ENCODE data around the gene ELAVL1. TPM values are rescaled to one million over a fixed set of nuclear protein-coding genes. Genes with fewer than 3 reads are reported as not detected.

ELAVL1 gene
- total and polyA plus RNA-seq, 2 of the 13 experiments (the other 11 are each of a cell fraction or from before 2014, with no cell fraction given): 27.9 to 38.4 TPM

DNA sequence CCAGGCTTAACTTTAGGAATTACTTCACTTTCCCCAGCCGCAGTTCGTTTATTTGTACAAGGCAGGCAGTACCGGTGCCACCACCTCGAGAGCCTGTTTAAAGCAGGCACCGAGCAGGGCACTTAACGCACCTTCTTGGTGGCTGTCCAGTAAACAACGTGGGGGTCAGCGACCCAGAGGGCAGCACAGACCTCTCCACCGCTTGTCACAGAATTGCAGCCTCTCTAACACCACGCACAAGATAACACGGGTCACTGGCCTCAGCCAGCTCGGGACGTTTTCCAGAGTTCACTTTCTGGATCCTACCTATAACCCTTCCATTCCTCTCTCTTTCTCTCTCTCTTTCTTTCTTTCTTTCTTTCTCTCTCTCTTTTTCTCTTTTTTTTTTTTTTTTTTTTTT, 16.8 kb upstream of the ELAVL1 start (continued):
- TF ChIP-seq, protein P1, sequence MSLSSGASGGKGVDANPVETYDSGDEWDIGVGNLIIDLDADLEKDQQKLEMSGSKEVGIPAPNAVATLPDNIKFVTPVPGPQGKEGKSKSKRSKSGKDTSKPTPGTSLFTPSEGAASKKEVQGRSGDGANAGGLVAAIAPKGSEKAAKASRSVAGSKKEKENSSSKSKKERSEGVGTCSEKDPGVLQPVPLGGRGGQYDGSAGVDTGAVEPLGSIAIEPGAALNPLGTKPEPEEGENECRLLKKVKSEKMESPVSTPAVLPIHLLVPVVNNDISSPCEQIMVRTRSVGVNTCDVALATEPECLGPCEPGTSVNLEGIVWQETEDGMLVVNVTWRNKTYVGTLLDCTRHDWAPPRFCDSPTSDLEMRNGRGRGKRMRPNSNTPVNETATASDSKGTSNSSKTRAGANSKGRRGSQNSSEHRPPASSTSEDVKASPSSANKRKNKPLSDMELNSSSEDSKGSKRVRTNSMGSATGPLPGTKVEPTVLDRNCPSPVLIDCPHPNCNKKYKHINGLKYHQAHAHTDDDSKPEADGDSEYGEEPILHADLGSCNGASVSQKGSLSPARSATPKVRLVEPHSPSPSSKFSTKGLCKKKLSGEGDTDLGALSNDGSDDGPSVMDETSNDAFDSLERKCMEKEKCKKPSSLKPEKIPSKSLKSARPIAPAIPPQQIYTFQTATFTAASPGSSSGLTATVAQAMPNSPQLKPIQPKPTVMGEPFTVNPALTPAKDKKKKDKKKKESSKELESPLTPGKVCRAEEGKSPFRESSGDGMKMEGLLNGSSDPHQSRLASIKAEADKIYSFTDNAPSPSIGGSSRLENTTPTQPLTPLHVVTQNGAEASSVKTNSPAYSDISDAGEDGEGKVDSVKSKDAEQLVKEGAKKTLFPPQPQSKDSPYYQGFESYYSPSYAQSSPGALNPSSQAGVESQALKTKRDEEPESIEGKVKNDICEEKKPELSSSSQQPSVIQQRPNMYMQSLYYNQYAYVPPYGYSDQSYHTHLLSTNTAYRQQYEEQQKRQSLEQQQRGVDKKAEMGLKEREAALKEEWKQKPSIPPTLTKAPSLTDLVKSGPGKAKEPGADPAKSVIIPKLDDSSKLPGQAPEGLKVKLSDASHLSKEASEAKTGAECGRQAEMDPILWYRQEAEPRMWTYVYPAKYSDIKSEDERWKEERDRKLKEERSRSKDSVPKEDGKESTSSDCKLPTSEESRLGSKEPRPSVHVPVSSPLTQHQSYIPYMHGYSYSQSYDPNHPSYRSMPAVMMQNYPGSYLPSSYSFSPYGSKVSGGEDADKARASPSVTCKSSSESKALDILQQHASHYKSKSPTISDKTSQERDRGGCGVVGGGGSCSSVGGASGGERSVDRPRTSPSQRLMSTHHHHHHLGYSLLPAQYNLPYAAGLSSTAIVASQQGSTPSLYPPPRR (CRISPR knock-in tag; IDR thresholded peaks at IDR 0.05; ENCODE audit: borderline replicate concordance): no peak
- TF ChIP-seq FOXA3 (CRISPR knock-in tag; IDR thresholded peaks at IDR 0.05): peak; percentile 15; the same call in 1 of the 2 replicates
- no peak for TF ChIP-seq IRF2 (CRISPR knock-in tag; IDR thresholded peaks at IDR 0.05)
- TF ChIP-seq RAD21 (CRISPR knock-in tag; IDR thresholded peaks at IDR 0.05): no peak
- TF ChIP-seq ZNF350 (CRISPR knock-in tag; IDR thresholded peaks at IDR 0.05; ENCODE audit: borderline replicate concordance, low read depth): no peak
- TF ChIP-seq, protein P2, sequence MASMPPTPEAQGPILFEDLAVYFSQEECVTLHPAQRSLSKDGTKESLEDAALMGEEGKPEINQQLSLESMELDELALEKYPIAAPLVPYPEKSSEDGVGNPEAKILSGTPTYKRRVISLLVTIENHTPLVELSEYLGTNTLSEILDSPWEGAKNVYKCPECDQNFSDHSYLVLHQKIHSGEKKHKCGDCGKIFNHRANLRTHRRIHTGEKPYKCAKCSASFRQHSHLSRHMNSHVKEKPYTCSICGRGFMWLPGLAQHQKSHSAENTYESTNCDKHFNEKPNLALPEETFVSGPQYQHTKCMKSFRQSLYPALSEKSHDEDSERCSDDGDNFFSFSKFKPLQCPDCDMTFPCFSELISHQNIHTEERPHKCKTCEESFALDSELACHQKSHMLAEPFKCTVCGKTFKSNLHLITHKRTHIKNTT (CRISPR knock-in tag; IDR thresholded peaks at IDR 0.05): no peak
- TF ChIP-seq SATB2 (CRISPR knock-in tag; IDR thresholded peaks at IDR 0.05): no peak
- TF ChIP-seq, protein P3, sequence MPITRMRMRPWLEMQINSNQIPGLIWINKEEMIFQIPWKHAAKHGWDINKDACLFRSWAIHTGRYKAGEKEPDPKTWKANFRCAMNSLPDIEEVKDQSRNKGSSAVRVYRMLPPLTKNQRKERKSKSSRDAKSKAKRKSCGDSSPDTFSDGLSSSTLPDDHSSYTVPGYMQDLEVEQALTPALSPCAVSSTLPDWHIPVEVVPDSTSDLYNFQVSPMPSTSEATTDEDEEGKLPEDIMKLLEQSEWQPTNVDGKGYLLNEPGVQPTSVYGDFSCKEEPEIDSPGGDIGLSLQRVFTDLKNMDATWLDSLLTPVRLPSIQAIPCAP (CRISPR knock-in tag; IDR thresholded peaks at IDR 0.05; ENCODE audit: low read depth): no peak
- TF ChIP-seq ZNF567 (CRISPR knock-in tag; IDR thresholded peaks at IDR 0.05; ENCODE audit: borderline replicate concordance): no peak
- TF ChIP-seq, protein P4, sequence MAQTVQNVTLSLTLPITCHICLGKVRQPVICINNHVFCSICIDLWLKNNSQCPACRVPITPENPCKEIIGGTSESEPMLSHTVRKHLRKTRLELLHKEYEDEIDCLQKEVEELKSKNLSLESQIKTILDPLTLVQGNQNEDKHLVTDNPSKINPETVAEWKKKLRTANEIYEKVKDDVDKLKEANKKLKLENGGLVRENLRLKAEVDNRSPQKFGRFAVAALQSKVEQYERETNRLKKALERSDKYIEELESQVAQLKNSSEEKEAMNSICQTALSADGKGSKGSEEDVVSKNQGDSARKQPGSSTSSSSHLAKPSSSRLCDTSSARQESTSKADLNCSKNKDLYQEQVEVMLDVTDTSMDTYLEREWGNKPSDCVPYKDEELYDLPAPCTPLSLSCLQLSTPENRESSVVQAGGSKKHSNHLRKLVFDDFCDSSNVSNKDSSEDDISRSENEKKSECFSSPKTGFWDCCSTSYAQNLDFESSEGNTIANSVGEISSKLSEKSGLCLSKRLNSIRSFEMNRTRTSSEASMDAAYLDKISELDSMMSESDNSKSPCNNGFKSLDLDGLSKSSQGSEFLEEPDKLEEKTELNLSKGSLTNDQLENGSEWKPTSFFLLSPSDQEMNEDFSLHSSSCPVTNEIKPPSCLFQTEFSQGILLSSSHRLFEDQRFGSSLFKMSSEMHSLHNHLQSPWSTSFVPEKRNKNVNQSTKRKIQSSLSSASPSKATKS (CRISPR knock-in tag; IDR thresholded peaks at IDR 0.05): no peak
- TF ChIP-seq ZBTB38 (CRISPR knock-in tag; IDR thresholded peaks at IDR 0.05): no peak
- peak; percentile 52; the same call in 1 of the 2 replicates for TF ChIP-seq RXRB (CRISPR knock-in tag; IDR thresholded peaks at IDR 0.05; ENCODE audit: borderline replicate concordance)
- TF ChIP-seq, protein P5, sequence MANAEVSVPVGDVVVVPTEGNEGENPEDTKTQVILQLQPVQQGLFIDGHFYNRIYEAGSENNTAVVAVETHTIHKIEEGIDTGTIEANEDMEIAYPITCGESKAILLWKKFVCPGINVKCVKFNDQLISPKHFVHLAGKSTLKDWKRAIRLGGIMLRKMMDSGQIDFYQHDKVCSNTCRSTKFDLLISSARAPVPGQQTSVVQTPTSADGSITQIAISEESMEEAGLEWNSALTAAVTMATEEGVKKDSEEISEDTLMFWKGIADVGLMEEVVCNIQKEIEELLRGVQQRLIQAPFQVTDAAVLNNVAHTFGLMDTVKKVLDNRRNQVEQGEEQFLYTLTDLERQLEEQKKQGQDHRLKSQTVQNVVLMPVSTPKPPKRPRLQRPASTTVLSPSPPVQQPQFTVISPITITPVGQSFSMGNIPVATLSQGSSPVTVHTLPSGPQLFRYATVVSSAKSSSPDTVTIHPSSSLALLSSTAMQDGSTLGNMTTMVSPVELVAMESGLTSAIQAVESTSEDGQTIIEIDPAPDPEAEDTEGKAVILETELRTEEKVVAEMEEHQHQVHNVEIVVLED (CRISPR knock-in tag; IDR thresholded peaks at IDR 0.05; ENCODE audit: borderline replicate concordance): no peak
- TF ChIP-seq SIN3A (IDR thresholded peaks at IDR 0.05; ENCODE audit: borderline replicate concordance, low read depth, low read length): no peak
- no peak for TF ChIP-seq NR1H2 (CRISPR knock-in tag; IDR thresholded peaks at IDR 0.05; ENCODE audit: borderline replicate concordance, low read depth)
- TF ChIP-seq KLF6 (CRISPR knock-in tag; IDR thresholded peaks at IDR 0.05): no peak
- no peak for TF ChIP-seq ONECUT2 (CRISPR knock-in tag; IDR thresholded peaks at IDR 0.05)
- no peak for TF ChIP-seq SKI (IDR thresholded peaks at IDR 0.05; ENCODE audit: partially characterized antibody)
- TF ChIP-seq, protein P6, sequence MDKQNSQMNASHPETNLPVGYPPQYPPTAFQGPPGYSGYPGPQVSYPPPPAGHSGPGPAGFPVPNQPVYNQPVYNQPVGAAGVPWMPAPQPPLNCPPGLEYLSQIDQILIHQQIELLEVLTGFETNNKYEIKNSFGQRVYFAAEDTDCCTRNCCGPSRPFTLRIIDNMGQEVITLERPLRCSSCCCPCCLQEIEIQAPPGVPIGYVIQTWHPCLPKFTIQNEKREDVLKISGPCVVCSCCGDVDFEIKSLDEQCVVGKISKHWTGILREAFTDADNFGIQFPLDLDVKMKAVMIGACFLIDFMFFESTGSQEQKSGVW (CRISPR knock-in tag; IDR thresholded peaks at IDR 0.05; ENCODE audit: borderline replicate concordance): no peak
